Measurements from ENCODE around the gene NXNL1.

NXNL1 gene

GRCh38 chr19:17455308-17456123 is 5.2 kb downstream of the NXNL1 start:
- no peak for DNase-seq (ENCODE audit: low read depth)

- no peak for DNase-seq (ENCODE audit: low read depth)
Observed at GRCh38 chr19:17454576-17455071, 6.1 kb downstream of the NXNL1 start.

GRCh38 chr19:17451820-17452219 is 8.9 kb downstream of the NXNL1 start:
- DNase-seq (ENCODE audit: low read depth): no peak

- peak; percentile 15 for DNase-seq (ENCODE audit: low read depth)
Observed at GRCh38 chr19:17450264-17451075, 10.3 kb downstream of the NXNL1 start.

- DNase-seq (ENCODE audit: low read depth): peak; percentile 30
Observed at GRCh38 chr19:17448131-17448967, 12.4 kb downstream of the NXNL1 start, which contains the start of gene TMEM221. TSS of gene TMEM221 (minus strand) at chr19:17448668. CDS start at chr19:17448462, 206 bp downstream.

GRCh38 chr19:17447704-17448130 is 13.0 kb downstream of the NXNL1 start:
- DNase-seq (ENCODE audit: low read depth): no peak

GRCh38 chr19:17445526-17446165 is 15.1 kb downstream of the NXNL1 start:
- no peak for DNase-seq (ENCODE audit: low read depth)

- DNase-seq (ENCODE audit: low read depth): no peak
Observed at GRCh38 chr19:17441241-17442021, 19.3 kb downstream of the NXNL1 start.

- DNase-seq (ENCODE audit: low read depth): no peak
Observed at GRCh38 chr19:17436874-17437267, 23.9 kb downstream of the NXNL1 start.

- DNase-seq (ENCODE audit: low read depth): no peak
Observed at GRCh38 chr19:17436094-17436873, 24.4 kb downstream of the NXNL1 start.

GRCh38 chr19:17435218-17435617 is 25.5 kb downstream of the NXNL1 start:
- no peak for DNase-seq (ENCODE audit: low read depth)

- DNase-seq (ENCODE audit: low read depth): no peak
Observed at GRCh38 chr19:17431417-17431816, 29.3 kb downstream of the NXNL1 start.

- DNase-seq (ENCODE audit: low read depth): no peak
Observed at GRCh38 chr19:17429641-17430113, 31.0 kb downstream of the NXNL1 start.

GRCh38 chr19:17424743-17425365 is 35.9 kb downstream of the NXNL1 start:
- DNase-seq (ENCODE audit: low read depth): no peak

- no peak for DNase-seq (ENCODE audit: low read depth)
Observed at GRCh38 chr19:17423429-17424208, 37.1 kb downstream of the NXNL1 start.

GRCh38 chr19:17421942-17422341 is 38.8 kb downstream of the NXNL1 start:
- DNase-seq (ENCODE audit: low read depth): no peak

- no peak for DNase-seq (ENCODE audit: low read depth)
Observed at GRCh38 chr19:17420475-17420924, 40.2 kb downstream of the NXNL1 start.

Measured in stimulated activated CD8-positive, alpha-beta memory T cell treated with anti-CD3 and anti-CD28 coated beads, Interleukin-4, amount 100 ng/mL, for 24 hours (primary cell).